Vagina (tissue), 2 donors: ENCODE data around the gene PRRC2B. TPM values are rescaled to one million over a fixed set of nuclear protein-coding genes. Genes with fewer than 3 reads are reported as not detected.
A peak's percentile ranks its signal among the peaks of the same experiment; 100 is the strongest.

Experiments
- DNase-seq, 2 donors: peaks; one replicate each; pipeline ENCODE4 v3.0.0-alpha.2; 2017; ENCODE audit errors: extremely low spot score in 2 of 2
- H3K27ac ChIP-seq: fragments of 200-600 bp; sonication (generic); one replicate; pipeline ENCODE4 v1.5.1; 2019
- H3K27me3 ChIP-seq: fragments of 200-600 bp; sonication (generic); one replicate; pipeline ENCODE4 v1.5.1; 2019
- H3K36me3 ChIP-seq, 2 donors: fragments of 200-600 bp; sonication (generic); one replicate each; pipeline ENCODE4 v1.5.1; 2017 to 2019
- H3K4me1 ChIP-seq: fragments of 200-600 bp; sonication (generic); one replicate; pipeline ENCODE4 v1.5.1; 2019
- H3K4me3 ChIP-seq, 2 donors: fragments of 200-600 bp; sonication (generic); 1 replicate in 1 of 2; 2 replicates in 1 of 2; pipeline ENCODE4 v1.5.1; 2016 to 2019
- H3K9me3 ChIP-seq: fragments of 200-600 bp; sonication (generic); one replicate; pipeline ENCODE4 v1.5.1; 2019
- POLR2A ChIP-seq, 2 donors: fragments of 450-650 bp; IDR thresholded peaks; one replicate each; pipeline ENCODE4 v1.6.1; 2017; ENCODE audit warnings: antibody characterized with exemption in 2 of 2, mild to moderate bottlenecking in 2 of 2, moderate library complexity in 2 of 2
- POLR2AphosphoS5 ChIP-seq, 2 donors: sonication (generic); formaldehyde crosslinking; IDR thresholded peaks; one replicate each; pipeline ENCODE4 v1.9.0; 2017; ENCODE audit warnings: antibody characterized with exemption in 2 of 2, mild to moderate bottlenecking in 2 of 2, low read depth in 1 of 2; ENCODE audit not compliant: insufficient read depth in 1 of 2
- intact Hi-C: fragments of 100-400 bp; cut with DNase I; formaldehyde crosslinking; loops from one replicate; pipeline ENCODE4 v1.15.1; 2023
- total RNA-seq: library from RNA; depleted of rRNA; stranded (reverse); fragments of >200 nt; gene quantifications from one replicate; pipeline ENCODE4 v1.2.3, GENCODE V29; 2016
- TF ChIP-seq, protein P1 (sequence below), 3 experiments: fragments of 450-650 bp in 2 of 3; fragments of 200-600 bp in 1 of 3; sonication (generic) in 1 of 3; IDR thresholded peaks; one replicate each; pipeline ENCODE4 v1.5.1; 2017 to 2019; ENCODE audit warnings: antibody characterized with exemption in 3 of 3, mild to moderate bottlenecking in 2 of 3, moderate library complexity in 2 of 3

The PRRC2B gene
- total RNA-seq, 1 donor from 2014 or later = 116 TPM

- H3K4me1 ChIP-seq = peaks cover 85% of the 10 kb centered on the region
- no peak for DNase-seq
- peak overlapping the region; percentile 16 for H3K27ac ChIP-seq
- no peak overlapping the region for H3K4me3 ChIP-seq
- intact Hi-C loops = no loop called here
- TF ChIP-seq POLR2AphosphoS5 (IDR thresholded peaks at IDR 0.05; ENCODE audit: insufficient read depth in 1 of 2, low read depth in 1 of 2) = no peak
- TF ChIP-seq POLR2A (IDR thresholded peaks at IDR 0.05) = no peak
- TF ChIP-seq, protein P1, sequence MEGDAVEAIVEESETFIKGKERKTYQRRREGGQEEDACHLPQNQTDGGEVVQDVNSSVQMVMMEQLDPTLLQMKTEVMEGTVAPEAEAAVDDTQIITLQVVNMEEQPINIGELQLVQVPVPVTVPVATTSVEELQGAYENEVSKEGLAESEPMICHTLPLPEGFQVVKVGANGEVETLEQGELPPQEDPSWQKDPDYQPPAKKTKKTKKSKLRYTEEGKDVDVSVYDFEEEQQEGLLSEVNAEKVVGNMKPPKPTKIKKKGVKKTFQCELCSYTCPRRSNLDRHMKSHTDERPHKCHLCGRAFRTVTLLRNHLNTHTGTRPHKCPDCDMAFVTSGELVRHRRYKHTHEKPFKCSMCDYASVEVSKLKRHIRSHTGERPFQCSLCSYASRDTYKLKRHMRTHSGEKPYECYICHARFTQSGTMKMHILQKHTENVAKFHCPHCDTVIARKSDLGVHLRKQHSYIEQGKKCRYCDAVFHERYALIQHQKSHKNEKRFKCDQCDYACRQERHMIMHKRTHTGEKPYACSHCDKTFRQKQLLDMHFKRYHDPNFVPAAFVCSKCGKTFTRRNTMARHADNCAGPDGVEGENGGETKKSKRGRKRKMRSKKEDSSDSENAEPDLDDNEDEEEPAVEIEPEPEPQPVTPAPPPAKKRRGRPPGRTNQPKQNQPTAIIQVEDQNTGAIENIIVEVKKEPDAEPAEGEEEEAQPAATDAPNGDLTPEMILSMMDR (IDR thresholded peaks at IDR 0.05) = no peak
- H3K27me3 ChIP-seq = no peaks in the 10 kb centered on the region
- no peaks in the 10 kb centered on the region for H3K9me3 ChIP-seq
- H3K36me3 ChIP-seq = no peaks in the 10 kb centered on the region
These were observed 24.5 kb downstream of the PRRC2B start for GRCh38 chr9:131418143-131419025.

- H3K27ac ChIP-seq = peak overlapping the region; percentile 24
- intact Hi-C loops = no loop called here
- no peak for DNase-seq
- no peaks in the 10 kb centered on the region for H3K9me3 ChIP-seq
- no peak overlapping the region for H3K4me3 ChIP-seq
- TF ChIP-seq, protein P1 (IDR thresholded peaks at IDR 0.05) = no peak
- no peak for TF ChIP-seq POLR2AphosphoS5 (IDR thresholded peaks at IDR 0.05; ENCODE audit: insufficient read depth in 1 of 2, low read depth in 1 of 2)
- TF ChIP-seq POLR2A (IDR thresholded peaks at IDR 0.05) = no peak
- H3K4me1 ChIP-seq = peaks cover 92% of the 10 kb centered on the region
- H3K36me3 ChIP-seq = no peaks in the 10 kb centered on the region
- H3K27me3 ChIP-seq = no peaks in the 10 kb centered on the region
These were observed 25.2 kb downstream of the PRRC2B start for GRCh38 chr9:131419026-131419614.

GRCh38 chr9:131419716-131420115, 25.8 kb downstream of the PRRC2B start:
- Histone ChIP-seq H3K4me1 (peaks cover 98% of the 10 kb centered on the region), H3K4me3 (no peak overlapping the region), H3K36me3 (no peaks in the 10 kb centered on the region), H3K27ac (peak overlapping the region; percentile 24), H3K27me3 (no peaks in the 10 kb centered on the region), H3K9me3 (no peaks in the 10 kb centered on the region)
- no peak for DNase-seq
- intact Hi-C loops = no loop called here
- TF ChIP-seq POLR2A (IDR thresholded peaks at IDR 0.05) (no peak), POLR2AphosphoS5 (IDR thresholded peaks at IDR 0.05; ENCODE audit: insufficient read depth in 1 of 2, low read depth in 1 of 2) (no peak)
- TF ChIP-seq, protein P1 (IDR thresholded peaks at IDR 0.05) = no peak

GRCh38 chr9:131420980-131421624, 27.2 kb downstream of the PRRC2B start:
- Histone ChIP-seq H3K4me1 (peaks cover 97% of the 10 kb centered on the region), H3K4me3 (no peak overlapping the region), H3K36me3 (no peaks in the 10 kb centered on the region), H3K27me3 (no peaks in the 10 kb centered on the region), H3K27ac (no peak overlapping the region), H3K9me3 (no peaks in the 10 kb centered on the region)
- no peak for DNase-seq
- TF ChIP-seq POLR2AphosphoS5 (IDR thresholded peaks at IDR 0.05; ENCODE audit: insufficient read depth in 1 of 2, low read depth in 1 of 2) = no peak
- TF ChIP-seq, protein P1 (IDR thresholded peaks at IDR 0.05) = no peak
- TF ChIP-seq POLR2A (IDR thresholded peaks at IDR 0.05) = no peak
- intact Hi-C loops = no loop called here
